Measurements from ENCODE around the gene MTUS2.

- TF ChIP-seq CTCF (IDR thresholded peaks at IDR 0.05) (no peak), EP300 (IDR thresholded peaks at IDR 0.05) (no peak), POLR2AphosphoS5 (IDR thresholded peaks at IDR 0.05) (no peak), POLR2A (IDR thresholded peaks at IDR 0.05) (no peak)
Measured at GRCh38 chr13:29108068-29108786, 288.1 kb downstream of the MTUS2 start.

Data from stomach (tissue), 4 donors.